Measurements from ENCODE around the gene DYNLL1.

Gene DYNLL1

GRCh38 chr12:120470150-120470784, 25.6 kb upstream of the DYNLL1 start:
- TF ChIP-seq CTCF (IDR thresholded peaks at IDR 0.05; ENCODE audit: low read depth, low read length) = no peak
- Histone ChIP-seq H3K27me3 (ENCODE audit: insufficient read depth, low read depth, severe bottlenecking) (no peaks in the 10 kb centered on the region), H3K4me3 (ENCODE audit: low read depth, low read length) (peak overlapping the region; percentile 71), H3K9me3 (ENCODE audit: severe bottlenecking) (no peaks in the 10 kb centered on the region), H3K27ac (peak overlapping the region; percentile 91), H3K36me3 (peaks cover 28% of the 10 kb centered on the region)
- no peak for DNase-seq

GRCh38 chr12:120472521-120472920, 23.4 kb upstream of the DYNLL1 start:
- no peak overlapping the region for H3K27ac ChIP-seq
- no peak overlapping the region for H3K4me3 ChIP-seq (ENCODE audit: low read depth, low read length)
- no peak for DNase-seq
- no peaks in the 10 kb centered on the region for H3K27me3 ChIP-seq (ENCODE audit: insufficient read depth, low read depth, severe bottlenecking)
- H3K36me3 ChIP-seq = peaks cover 6% of the 10 kb centered on the region
- H3K9me3 ChIP-seq (ENCODE audit: severe bottlenecking) = no peaks in the 10 kb centered on the region
- TF ChIP-seq CTCF (IDR thresholded peaks at IDR 0.05; ENCODE audit: low read depth, low read length) = no peak

GRCh38 chr12:120473807-120474615, 21.9 kb upstream of the DYNLL1 start:
- H3K27ac ChIP-seq = no peak overlapping the region
- no peaks in the 10 kb centered on the region for H3K36me3 ChIP-seq
- no peaks in the 10 kb centered on the region for H3K27me3 ChIP-seq (ENCODE audit: insufficient read depth, low read depth, severe bottlenecking)
- H3K4me3 ChIP-seq (ENCODE audit: low read depth, low read length) = no peak overlapping the region
- DNase-seq = peak; percentile 22
- TF ChIP-seq CTCF (IDR thresholded peaks at IDR 0.05; ENCODE audit: low read depth, low read length) = no peak
- H3K9me3 ChIP-seq (ENCODE audit: severe bottlenecking) = no peaks in the 10 kb centered on the region

- no peaks in the 10 kb centered on the region for H3K36me3 ChIP-seq
- no peak overlapping the region for H3K4me3 ChIP-seq (ENCODE audit: low read depth, low read length)
- no peak overlapping the region for H3K27ac ChIP-seq
- no peak for DNase-seq
- no peaks in the 10 kb centered on the region for H3K9me3 ChIP-seq (ENCODE audit: severe bottlenecking)
- H3K27me3 ChIP-seq (ENCODE audit: insufficient read depth, low read depth, severe bottlenecking) = no peaks in the 10 kb centered on the region
- TF ChIP-seq CTCF (IDR thresholded peaks at IDR 0.05; ENCODE audit: low read depth, low read length) = no peak
These were observed 21.3 kb upstream of the DYNLL1 start for GRCh38 chr12:120474616-120474960.

- H3K27ac ChIP-seq = no peak overlapping the region
- no peaks in the 10 kb centered on the region for H3K36me3 ChIP-seq
- H3K9me3 ChIP-seq (ENCODE audit: severe bottlenecking) = no peaks in the 10 kb centered on the region
- DNase-seq = no peak
- no peak overlapping the region for H3K4me3 ChIP-seq (ENCODE audit: low read depth, low read length)
- no peak for TF ChIP-seq CTCF (IDR thresholded peaks at IDR 0.05; ENCODE audit: low read depth, low read length)
- no peaks in the 10 kb centered on the region for H3K27me3 ChIP-seq (ENCODE audit: insufficient read depth, low read depth, severe bottlenecking)
These were observed 20.3 kb upstream of the DYNLL1 start for GRCh38 chr12:120475643-120476042.

Data from WERI-Rb-1 (cell line).